ENCODE results near the gene FARP2.

DNA sequence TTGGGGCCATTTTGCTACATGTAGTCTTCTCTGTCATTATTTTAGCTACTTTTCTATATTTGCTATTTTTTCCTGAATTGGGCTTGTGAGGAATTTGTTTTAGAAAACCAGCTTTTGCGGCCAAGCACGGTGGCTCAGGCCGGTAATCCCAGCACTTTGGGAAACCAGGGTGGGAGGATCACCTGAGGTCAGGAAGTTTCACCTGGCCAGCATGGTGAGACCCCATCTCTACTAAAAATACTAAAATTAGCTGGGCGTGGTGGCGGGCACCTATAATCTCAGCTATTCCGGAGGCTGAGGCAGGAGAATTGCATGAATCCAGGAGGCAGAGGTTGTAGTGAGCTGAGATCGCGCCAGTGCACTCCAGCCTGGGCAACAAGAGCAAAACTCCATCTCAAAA lies 35.7 kb upstream of the FARP2 start:
- TF ChIP-seq, protein P1, sequence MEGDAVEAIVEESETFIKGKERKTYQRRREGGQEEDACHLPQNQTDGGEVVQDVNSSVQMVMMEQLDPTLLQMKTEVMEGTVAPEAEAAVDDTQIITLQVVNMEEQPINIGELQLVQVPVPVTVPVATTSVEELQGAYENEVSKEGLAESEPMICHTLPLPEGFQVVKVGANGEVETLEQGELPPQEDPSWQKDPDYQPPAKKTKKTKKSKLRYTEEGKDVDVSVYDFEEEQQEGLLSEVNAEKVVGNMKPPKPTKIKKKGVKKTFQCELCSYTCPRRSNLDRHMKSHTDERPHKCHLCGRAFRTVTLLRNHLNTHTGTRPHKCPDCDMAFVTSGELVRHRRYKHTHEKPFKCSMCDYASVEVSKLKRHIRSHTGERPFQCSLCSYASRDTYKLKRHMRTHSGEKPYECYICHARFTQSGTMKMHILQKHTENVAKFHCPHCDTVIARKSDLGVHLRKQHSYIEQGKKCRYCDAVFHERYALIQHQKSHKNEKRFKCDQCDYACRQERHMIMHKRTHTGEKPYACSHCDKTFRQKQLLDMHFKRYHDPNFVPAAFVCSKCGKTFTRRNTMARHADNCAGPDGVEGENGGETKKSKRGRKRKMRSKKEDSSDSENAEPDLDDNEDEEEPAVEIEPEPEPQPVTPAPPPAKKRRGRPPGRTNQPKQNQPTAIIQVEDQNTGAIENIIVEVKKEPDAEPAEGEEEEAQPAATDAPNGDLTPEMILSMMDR (IDR thresholded peaks at IDR 0.05): no peak
- TF ChIP-seq ZFX (IDR thresholded peaks at IDR 0.05; ENCODE audit: borderline replicate concordance): no peak
